Hepatocyte (in vitro differentiated cells): ENCODE data around the gene GRAMD1A. TPM values are rescaled to one million over a fixed set of nuclear protein-coding genes. Genes with fewer than 3 reads are reported as not detected.
"Not testable (repeated sequence)": the region's sequence is repeated elsewhere in the genome, so short reads cannot be mapped to it uniquely, and the experiment has no call there.

Experiments used
- DNase-seq: peaks from one replicate; pipeline ENCODE4 v3.0.0-alpha.2; 2016; ENCODE audit warnings: low spot score
- H2AFZ ChIP-seq: fragments of 200-600 bp; sonication (generic); 2 replicates; pipeline ENCODE4 v1.6.0; 2016; ENCODE audit warnings: antibody characterized with exemption, mild to moderate bottlenecking
- H3K27ac ChIP-seq: fragments of 200-600 bp; sonication (generic); 2 replicates; pipeline ENCODE4 v1.5.1; 2016; ENCODE audit warnings: mild to moderate bottlenecking
- H3K27me3 ChIP-seq: fragments of 200-600 bp; sonication (generic); 2 replicates; pipeline ENCODE4 v1.6.1; 2016
- H3K36me3 ChIP-seq: fragments of 200-600 bp; sonication (generic); replicated peaks from 2 replicates; pipeline ENCODE4 v1.5.1; 2016; ENCODE audit warnings: low read depth; ENCODE audit not compliant: insufficient read depth
- H3K4me1 ChIP-seq: fragments of 200-600 bp; sonication (generic); 2 replicates; pipeline ENCODE4 v1.5.1; 2016; ENCODE audit warnings: mild to moderate bottlenecking, moderate library complexity; ENCODE audit not compliant: insufficient read depth
- H3K4me2 ChIP-seq: fragments of 200-600 bp; sonication (generic); 2 replicates; pipeline ENCODE4 v1.6.0; 2016
- H3K4me3 ChIP-seq: fragments of 200-600 bp; sonication (generic); 2 replicates; pipeline ENCODE4 v1.5.1; 2016; ENCODE audit warnings: mild to moderate bottlenecking
- H3K79me2 ChIP-seq: fragments of 200-600 bp; sonication (generic); 2 replicates; pipeline ENCODE4 v1.6.0; 2017; ENCODE audit warnings: mild to moderate bottlenecking
- H3K9me2 ChIP-seq: fragments of 200-600 bp; sonication (generic); replicated peaks from 2 replicates; pipeline ENCODE4 v1.6.0; 2017; ENCODE audit warnings: mild to moderate bottlenecking; ENCODE audit not compliant: insufficient read depth
- H3K9me3 ChIP-seq: fragments of 200-600 bp; sonication (generic); 2 replicates; pipeline ENCODE4 v1.5.1; 2016; ENCODE audit warnings: low read depth, mild to moderate bottlenecking
- H4K20me1 ChIP-seq: fragments of 200-600 bp; sonication (generic); 2 replicates; pipeline ENCODE4 v1.6.0; 2016; ENCODE audit warnings: mild to moderate bottlenecking; ENCODE audit not compliant: insufficient read depth, poor library complexity, severe bottlenecking
- EZH2 ChIP-seq: fragments of 200-600 bp; sonication (generic); IDR thresholded peaks from 2 replicates; pipeline ENCODE4 v1.6.1; 2016; ENCODE audit warnings: antibody characterized with exemption, mild to moderate bottlenecking, borderline replicate concordance
- EZH2phosphoT487 ChIP-seq: fragments of 200-600 bp; sonication (generic); IDR thresholded peaks from one replicate; pipeline ENCODE4 v1.6.1; 2018; ENCODE audit warnings: antibody characterized with exemption, mild to moderate bottlenecking, low read depth, moderate library complexity; ENCODE audit not compliant: unreplicated experiment, severe bottlenecking
- WGBS: methylation state at CpG from one replicate; pipeline ENCODE4 v1.1.6; 2016; ENCODE audit warnings: low lambda C conversion rate; ENCODE audit errors: missing lambda C conversion rate; 5-methylcytosine and 5-hydroxymethylcytosine counted together
- polyA plus RNA-seq: library from polyadenylated mRNA; unstranded; fragments of >200 nt; fragmentation: Nextera tagmentation; extraction: Ambion mirVana; gene quantifications from 2 replicates; pipeline ENCODE4 v1.2.1, GENCODE V29; 2016
- total RNA-seq: library from RNA; depleted of rRNA; stranded (reverse); fragments of >200 nt; gene quantifications from 2 replicates; pipeline ENCODE4 v1.2.3, GENCODE V29; 2014
- TF ChIP-seq, protein P1 (sequence below): fragments of 200-600 bp; sonication (generic); IDR thresholded peaks from 2 replicates; pipeline ENCODE4 v1.5.1; 2016; ENCODE audit warnings: antibody characterized with exemption, mild to moderate bottlenecking; ENCODE audit not compliant: poor library complexity

GRAMD1A gene
- total and polyA plus RNA-seq, 2 experiments from 2014 or later: 34.8 to 92.4 TPM

DNA sequence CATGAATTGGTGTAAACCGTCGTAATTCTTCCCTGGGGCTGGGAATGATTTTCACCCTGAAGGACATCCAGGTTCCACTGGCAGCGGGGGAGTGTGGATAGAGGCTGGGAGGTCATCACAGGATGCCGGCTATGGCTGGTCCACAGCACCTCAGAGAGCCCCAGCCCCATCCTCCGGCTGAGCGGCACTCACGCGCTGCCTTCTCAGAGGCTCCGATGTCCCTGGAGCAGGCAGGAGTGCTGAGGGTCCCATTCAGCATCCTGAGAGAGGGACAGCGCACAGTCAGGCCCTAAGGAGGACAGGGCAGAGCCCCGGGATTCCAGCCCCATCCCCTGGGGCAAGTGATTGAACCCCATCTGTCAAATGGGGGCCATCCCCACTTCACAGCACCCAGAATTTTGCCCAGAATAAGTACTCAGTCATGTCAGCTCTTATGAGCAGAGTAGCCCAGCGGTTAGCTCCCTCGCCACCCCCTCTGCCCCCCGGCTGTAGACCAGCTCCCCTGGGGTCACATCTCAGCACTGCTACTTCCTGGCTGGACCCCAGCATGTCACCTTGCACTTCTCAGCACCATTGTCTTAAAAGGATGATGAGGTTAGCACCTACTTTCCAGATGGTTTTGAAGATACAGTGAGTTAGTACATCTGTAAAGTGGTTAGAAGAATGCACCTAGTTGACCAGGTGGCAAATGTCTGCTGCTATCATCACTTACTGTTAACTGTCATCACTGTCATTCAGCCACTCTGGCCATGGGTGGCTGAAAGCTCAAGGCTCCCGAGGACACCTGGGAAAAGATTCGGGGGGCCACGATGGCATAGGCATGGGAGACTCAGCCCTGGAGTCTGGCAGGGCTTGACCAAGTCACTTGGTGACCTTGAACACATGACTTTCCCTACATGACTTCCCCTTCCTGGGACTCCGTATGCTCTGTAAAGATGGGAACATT lies 11.9 kb downstream of the GRAMD1A start:
- Histone ChIP-seq H3K27ac (no peak overlapping the region), H3K9me3 (no peaks in the 10 kb centered on the region), H3K4me3 (no peak overlapping the region), H3K27me3 (no peaks in the 10 kb centered on the region), H3K36me3 (no peaks in the 10 kb centered on the region), H2AFZ (no peak overlapping the region), H4K20me1 (peaks cover 4% of the 10 kb centered on the region), H3K79me2 (peaks cover 21% of the 10 kb centered on the region), H3K9me2 (no peaks in the 10 kb centered on the region), H3K4me2 (no peak overlapping the region), H3K4me1 (peaks cover 3% of the 10 kb centered on the region)
- 94% methylated on average over 18 of the region's 18 CpGs for WGBS
- no peak for DNase-seq
- TF ChIP-seq EZH2: no peak
- TF ChIP-seq EZH2phosphoT487: no peak
- TF ChIP-seq, protein P1, sequence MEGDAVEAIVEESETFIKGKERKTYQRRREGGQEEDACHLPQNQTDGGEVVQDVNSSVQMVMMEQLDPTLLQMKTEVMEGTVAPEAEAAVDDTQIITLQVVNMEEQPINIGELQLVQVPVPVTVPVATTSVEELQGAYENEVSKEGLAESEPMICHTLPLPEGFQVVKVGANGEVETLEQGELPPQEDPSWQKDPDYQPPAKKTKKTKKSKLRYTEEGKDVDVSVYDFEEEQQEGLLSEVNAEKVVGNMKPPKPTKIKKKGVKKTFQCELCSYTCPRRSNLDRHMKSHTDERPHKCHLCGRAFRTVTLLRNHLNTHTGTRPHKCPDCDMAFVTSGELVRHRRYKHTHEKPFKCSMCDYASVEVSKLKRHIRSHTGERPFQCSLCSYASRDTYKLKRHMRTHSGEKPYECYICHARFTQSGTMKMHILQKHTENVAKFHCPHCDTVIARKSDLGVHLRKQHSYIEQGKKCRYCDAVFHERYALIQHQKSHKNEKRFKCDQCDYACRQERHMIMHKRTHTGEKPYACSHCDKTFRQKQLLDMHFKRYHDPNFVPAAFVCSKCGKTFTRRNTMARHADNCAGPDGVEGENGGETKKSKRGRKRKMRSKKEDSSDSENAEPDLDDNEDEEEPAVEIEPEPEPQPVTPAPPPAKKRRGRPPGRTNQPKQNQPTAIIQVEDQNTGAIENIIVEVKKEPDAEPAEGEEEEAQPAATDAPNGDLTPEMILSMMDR: no peak

GRCh38 chr19:35013041-35013819 lies 13.1 kb downstream of the GRAMD1A start:
- H3K9me2 ChIP-seq: no peaks in the 10 kb centered on the region
- H3K27me3 ChIP-seq: no peaks in the 10 kb centered on the region
- H3K79me2 ChIP-seq: peaks cover 9% of the 10 kb centered on the region
- no peak overlapping the region for H3K27ac ChIP-seq
- H2AFZ ChIP-seq: no peak overlapping the region
- H4K20me1 ChIP-seq: no peaks in the 10 kb centered on the region
- H3K4me2 ChIP-seq: no peak overlapping the region
- no peaks in the 10 kb centered on the region for H3K4me1 ChIP-seq
- H3K36me3 ChIP-seq: no peaks in the 10 kb centered on the region
- DNase-seq: peak; percentile 82
- no peak overlapping the region for H3K4me3 ChIP-seq
- TF ChIP-seq EZH2phosphoT487: no peak
- TF ChIP-seq, protein P1: peak; percentile 82
- WGBS: 70% methylated on average over 32 of the region's 32 CpGs
- H3K9me3 ChIP-seq: no peaks in the 10 kb centered on the region

GRCh38 chr19:35013820-35014754 lies 14.0 kb downstream of the GRAMD1A start:
- DNase-seq: peak; percentile 4
- TF ChIP-seq, protein P1: no peak
- TF ChIP-seq EZH2 (no peak), EZH2phosphoT487 (no peak)
- Histone ChIP-seq H4K20me1 (no peaks in the 10 kb centered on the region), H3K4me3 (no peak overlapping the region), H3K27ac (no peak overlapping the region), H3K36me3 (no peaks in the 10 kb centered on the region), H3K4me1 (no peaks in the 10 kb centered on the region), H3K9me3 (no peaks in the 10 kb centered on the region), H3K9me2 (no peaks in the 10 kb centered on the region), H3K27me3 (no peaks in the 10 kb centered on the region), H2AFZ (no peak overlapping the region), H3K79me2 (peaks cover under 1% of the 10 kb centered on the region), H3K4me2 (no peak overlapping the region)
- 97% methylated on average over 23 of the region's 23 CpGs for WGBS

- not testable (repeated sequence) for DNase-seq, H3K36me3 ChIP-seq, H3K27me3 ChIP-seq, H3K9me2 ChIP-seq, H3K4me2 ChIP-seq, H4K20me1 ChIP-seq, H3K27ac ChIP-seq, H3K79me2 ChIP-seq, H3K4me1 ChIP-seq, H3K9me3 ChIP-seq, H3K4me3 ChIP-seq, H2AFZ ChIP-seq
- WGBS: 99% methylated on average over 4 of the region's 4 CpGs
Observed at GRCh38 chr19:35014774-35015173, 14.7 kb downstream of the GRAMD1A start.
